Stimulated activated CD4-positive, alpha-beta T cell treated with anti-CD3 and anti-CD28 coated beads, Interleukin-1b, Interleukin-23, amount 100 ng/mL, for 48 hours (primary cell): ENCODE data around the gene NDUFAF7.
"Not testable (repeated sequence)": the region's sequence is repeated elsewhere in the genome, so short reads cannot be mapped to it uniquely, and the experiment has no call there.

Experiments
- DNase-seq: peaks from one replicate; pipeline ENCODE4 v3.0.0-alpha.2; 2020

NDUFAF7 gene

DNA sequence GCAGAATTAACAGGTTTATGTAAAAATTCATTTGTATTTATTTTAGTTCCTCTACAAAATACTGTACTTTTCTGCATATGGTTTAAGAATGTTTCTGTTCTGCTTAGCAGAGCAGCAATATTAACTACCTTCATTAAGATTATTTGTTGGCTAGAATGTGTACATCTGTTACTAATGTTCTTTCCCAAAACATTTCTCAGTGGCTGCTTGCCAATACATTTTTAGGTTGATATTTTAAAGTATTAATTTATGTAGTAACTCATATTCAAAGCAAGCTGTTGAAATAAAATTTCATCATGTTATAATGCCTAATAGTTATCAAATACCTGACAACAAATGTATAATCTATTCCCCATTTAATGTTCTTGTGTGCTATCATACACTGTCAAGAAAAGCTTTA, 52.9 kb downstream of the NDUFAF7 start:
- no peak for DNase-seq

DNA sequence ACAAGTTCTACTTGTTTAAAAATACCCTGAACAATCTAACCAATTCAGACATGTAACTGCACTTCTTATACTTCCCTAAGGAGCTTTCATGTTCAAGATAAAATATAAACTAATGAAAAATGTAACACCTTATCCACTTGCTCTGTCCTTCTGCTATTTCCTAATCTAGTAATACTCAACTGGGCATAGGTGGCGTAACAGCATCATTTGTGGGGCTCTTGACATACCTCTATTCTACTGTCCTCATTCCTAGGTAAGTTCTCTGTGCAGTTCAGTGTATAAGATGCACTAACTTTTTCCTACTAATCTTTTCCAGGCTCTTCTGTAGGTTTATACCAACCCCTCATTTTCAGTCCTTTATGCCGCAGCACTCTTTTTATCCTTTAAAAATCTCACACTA, 56.5 kb downstream of the NDUFAF7 start:
- no peak for DNase-seq

DNA sequence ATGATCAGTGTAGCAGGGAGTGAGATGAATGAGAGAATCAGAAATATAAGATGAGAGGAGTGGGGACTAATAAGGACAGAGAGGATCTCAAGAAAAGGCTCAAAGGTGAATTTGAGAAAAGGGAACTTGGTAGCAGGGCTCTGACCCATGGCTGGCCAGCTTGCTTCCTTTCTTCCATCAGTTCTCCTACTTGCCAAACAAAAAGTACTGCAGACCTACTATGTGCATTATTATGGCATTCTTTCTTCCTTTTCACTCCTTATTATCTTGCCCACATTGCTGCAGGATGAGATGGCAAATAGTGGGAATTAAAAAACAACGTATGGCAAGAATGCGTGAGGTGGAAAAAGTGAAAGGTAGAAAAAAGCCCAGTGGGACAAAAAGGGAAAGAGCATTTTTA, 60.2 kb downstream of the NDUFAF7 start:
- no peak for DNase-seq

DNA sequence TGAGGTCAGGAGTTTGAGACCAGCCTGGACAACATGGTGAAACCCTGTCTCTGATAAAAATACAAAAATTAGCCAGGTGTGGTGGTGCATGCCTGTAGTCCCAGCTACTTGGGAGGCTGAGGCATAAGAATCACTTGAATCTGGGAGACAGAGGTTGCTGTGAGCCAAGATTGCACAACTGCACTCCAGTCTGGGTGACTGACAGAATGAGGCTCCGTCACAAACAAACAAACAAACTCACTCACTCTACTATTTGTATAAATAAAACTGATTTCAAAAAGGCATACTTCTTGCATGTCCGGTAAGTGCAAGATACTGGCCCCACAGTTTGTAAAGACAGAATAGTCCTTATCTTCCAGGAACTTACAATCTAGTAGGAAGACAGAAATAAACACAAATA, 63.4 kb downstream of the NDUFAF7 start:
- not testable (repeated sequence) for DNase-seq

DNA sequence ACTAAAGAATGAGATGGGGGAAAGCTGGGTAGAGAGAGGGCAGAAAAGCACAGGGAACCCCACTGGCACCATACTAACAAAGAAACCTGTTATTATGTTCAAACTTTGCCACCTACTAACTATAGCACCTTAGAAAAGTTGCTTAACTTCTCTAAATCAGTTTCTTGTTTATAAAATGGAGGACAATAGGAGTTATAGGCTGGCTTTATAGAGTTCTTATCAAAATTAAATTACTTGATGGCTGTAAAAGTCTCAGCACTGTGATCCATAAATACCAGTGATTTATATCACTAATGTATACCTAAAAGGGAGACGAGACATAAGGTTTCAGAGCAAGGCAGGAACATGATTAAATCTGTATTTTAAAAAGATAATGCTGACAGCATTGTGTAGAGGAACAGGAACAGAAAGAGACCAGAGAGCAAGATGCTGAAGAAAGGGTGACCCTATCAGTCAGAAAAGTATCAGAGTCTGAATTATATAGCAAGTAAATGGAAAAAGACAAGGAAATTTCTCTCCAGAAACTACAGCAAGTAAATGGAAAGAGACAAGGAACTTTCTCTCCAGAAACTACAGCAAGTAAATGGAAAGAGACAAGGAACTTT, 64.1 kb downstream of the NDUFAF7 start:
- no peak for DNase-seq

DNA sequence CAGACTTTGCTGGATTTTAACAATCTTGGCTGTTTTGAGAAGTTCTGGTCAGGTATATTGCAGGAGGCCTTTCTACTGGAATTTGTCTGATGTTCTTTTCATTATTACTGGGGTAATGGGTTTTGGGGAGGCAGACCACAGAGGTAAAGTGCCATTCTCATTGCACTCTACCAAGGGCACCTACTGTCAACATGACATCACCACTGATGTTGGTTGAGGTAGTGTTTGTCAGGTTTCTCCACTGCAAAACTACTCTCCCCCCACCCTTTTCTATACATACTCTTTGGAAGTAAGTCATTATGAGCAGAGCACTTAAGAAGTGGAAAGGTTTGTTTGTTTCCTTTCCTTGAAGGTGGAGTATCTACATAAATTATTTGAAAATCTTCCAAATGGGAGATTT, 66.2 kb downstream of the NDUFAF7 start:
- DNase-seq: no peak
